Mesodermal cell (in vitro differentiated cells): ENCODE results near the gene BANF2.

Source experiments
- H3K27ac ChIP-seq: 2 replicates; pipeline ENCODE4 v1.7.0; 2013; ENCODE audit warnings: mild to moderate bottlenecking, low read depth, low read length, moderate library complexity; ENCODE audit not compliant: severe bottlenecking
- H3K36me3 ChIP-seq: 2 replicates; pipeline ENCODE4 v1.7.1; 2013; ENCODE audit warnings: mild to moderate bottlenecking, low read length, moderate library complexity; ENCODE audit not compliant: control insufficient read depth, insufficient read depth
- H3K4me1 ChIP-seq: one replicate; pipeline ENCODE4 v1.7.1; 2013; ENCODE audit warnings: mild to moderate bottlenecking, low read length; ENCODE audit not compliant: insufficient read depth, control insufficient read depth, poor library complexity, severe bottlenecking
- H3K4me3 ChIP-seq: 2 replicates; pipeline ENCODE4 v1.7.0; 2013; ENCODE audit warnings: low read length, control low read depth, mild to moderate bottlenecking; ENCODE audit not compliant: insufficient read depth, poor library complexity, severe bottlenecking; ENCODE audit errors: extremely low read depth
- H3K9me3 ChIP-seq: 2 replicates; pipeline ENCODE4 v1.7.1; 2013; ENCODE audit warnings: mild to moderate bottlenecking, low read length, moderate library complexity; ENCODE audit not compliant: control insufficient read depth
- WGBS, 2 experiments: methylation state at CpG; one replicate each; pipeline ENCODE4 v1.1.5; 2013; ENCODE audit warnings: missing lambda C conversion rate in 2 of 2; ENCODE audit not compliant: insufficient coverage in 2 of 2; 5-methylcytosine and 5-hydroxymethylcytosine counted together

Gene BANF2

DNA sequence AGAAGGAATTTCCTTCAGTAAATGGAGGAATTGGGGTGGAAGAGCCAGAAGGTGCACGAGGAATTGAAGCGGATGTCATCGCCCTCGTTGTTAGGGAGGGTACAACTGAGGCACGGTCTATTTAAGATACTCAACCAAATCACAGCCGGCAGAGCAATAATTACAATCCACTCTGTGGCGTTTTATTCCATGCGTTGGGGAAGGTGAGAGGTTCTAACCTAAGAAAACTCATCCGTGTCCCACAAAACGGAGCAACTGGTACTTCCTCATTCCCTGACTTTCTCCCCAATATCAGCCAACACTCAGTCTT, 16.9 kb upstream of the BANF2 start:
- Histone ChIP-seq H3K27ac (peak overlapping the region; percentile 68), H3K4me3 (peak overlapping the region; percentile 61), H3K36me3 (peaks cover 25% of the 10 kb centered on the region), H3K4me1 (peaks cover 17% of the 10 kb centered on the region), H3K9me3 (no peaks in the 10 kb centered on the region)
- 56% methylated on average over 6 of the region's 10 CpGs; no CpG with 5 or more reads in 1 of the 2 experiments for WGBS, 2 experiments

DNA sequence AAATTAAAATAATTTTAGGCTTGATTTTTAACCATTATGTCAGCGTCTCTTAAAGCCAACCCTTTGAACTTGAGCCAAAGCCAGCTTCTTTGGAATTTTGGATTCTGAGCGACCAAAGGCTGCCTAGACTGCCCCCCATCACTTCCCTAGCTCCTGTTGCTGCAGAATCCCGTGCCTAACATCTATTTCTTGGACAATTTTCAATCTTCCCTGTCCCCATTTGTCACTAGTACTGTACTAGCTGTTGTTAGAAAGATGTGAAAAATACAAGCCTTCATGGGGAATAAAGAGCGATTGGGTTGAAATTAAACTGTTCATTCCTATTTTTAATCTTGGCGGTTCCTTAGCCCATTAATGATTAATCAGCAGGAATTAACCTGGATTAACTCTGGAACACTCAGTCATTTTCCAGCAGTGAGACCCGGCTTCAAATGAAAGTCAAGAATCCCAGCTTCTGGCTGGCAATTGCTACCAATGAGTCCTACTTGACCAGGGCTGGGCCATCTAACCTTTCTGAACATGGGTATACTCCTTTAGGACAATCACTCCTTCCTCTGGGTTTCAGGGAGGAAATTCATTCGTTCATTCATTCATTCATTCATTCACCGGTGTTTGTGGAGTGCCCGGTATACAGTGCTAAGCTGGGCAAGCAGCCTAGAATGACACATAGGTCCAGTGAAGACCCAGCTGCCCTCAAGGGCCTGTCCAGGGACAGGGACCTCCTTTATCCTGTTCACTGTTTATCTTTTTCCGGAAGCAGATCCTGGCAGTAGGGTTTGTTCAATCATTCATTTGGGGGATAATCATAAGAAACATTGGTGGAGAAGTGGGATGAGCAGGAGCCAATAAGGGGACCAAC, 16.3 kb upstream of the BANF2 start:
- H3K4me1 ChIP-seq: peaks cover 12% of the 10 kb centered on the region
- peaks cover 19% of the 10 kb centered on the region for H3K36me3 ChIP-seq
- no peak overlapping the region for H3K27ac ChIP-seq
- no peak overlapping the region for H3K4me3 ChIP-seq
- 86 to 97% methylated on average over 7 to 8 of the region's 10 CpGs for WGBS, 2 experiments
- H3K9me3 ChIP-seq: no peaks in the 10 kb centered on the region

DNA sequence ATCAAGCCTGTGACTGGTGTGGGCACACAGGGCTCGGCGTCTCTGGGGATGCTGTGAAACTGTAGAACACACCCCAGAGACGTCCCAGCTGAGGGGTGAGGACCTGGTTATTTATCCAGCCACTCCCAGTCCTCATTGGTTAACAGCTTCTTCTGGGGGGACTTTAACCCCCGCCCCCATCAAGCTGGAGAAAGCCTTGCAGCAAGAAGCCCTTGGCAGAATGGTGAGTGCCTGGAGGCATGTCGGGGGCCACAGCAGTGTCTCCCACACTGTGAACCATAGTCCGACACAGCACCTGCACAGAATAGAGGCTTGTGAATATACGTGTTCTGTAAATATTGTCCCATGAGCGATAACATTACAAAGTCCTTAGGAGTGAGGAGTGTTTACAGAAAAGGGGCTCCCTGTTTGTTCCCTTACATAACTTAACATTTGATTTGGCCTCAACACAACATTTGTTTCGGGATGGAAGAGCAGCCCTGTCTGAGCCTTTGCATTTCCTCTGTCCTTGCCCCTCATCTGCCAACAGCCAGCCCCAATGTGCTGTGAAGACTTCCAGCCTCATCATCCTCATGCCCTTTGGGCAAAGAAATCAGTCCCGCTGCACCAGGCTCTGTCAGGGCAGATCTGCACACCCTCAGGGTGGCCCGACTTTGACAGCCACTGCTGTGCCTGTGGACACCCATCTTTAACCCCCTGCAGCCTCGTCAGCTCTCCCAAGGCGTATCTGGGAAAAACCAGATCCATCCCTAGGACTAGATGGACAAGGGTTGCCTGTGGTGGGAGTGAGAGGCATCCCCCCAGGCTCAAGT, 15.5 kb upstream of the BANF2 start:
- H3K4me3 ChIP-seq: no peak overlapping the region
- 89 to 92% methylated on average over 6 to 12 of the region's 13 CpGs for WGBS, 2 experiments
- H3K36me3 ChIP-seq: peaks cover 10% of the 10 kb centered on the region
- H3K4me1 ChIP-seq: peaks cover 12% of the 10 kb centered on the region
- no peak overlapping the region for H3K27ac ChIP-seq
- no peaks in the 10 kb centered on the region for H3K9me3 ChIP-seq

DNA sequence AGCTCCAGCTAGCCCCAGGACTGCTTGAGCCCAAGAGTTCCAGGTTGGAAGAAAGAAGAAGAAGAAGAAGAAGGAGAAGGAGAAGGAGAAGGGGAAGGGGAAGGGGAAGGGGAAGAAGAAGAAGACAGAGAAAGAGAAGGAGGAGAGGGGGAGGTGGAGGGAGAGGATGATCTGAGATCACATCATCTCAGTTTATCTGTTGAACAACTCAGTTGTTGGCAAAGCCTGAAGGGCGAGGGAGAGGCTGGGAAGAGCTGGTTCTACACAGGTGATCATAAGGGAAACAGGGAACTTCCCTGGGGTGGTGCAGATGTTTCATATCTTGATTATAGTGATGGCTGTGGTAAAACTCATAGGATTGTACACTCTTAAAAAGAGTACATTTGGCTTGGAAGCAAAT, 14.6 kb upstream of the BANF2 start:
- 63% methylated on average over 1 of the region's 1 CpG; no CpG with 5 or more reads in 1 of the 2 experiments for WGBS, 2 experiments
- Histone ChIP-seq H3K4me1 (peaks cover 5% of the 10 kb centered on the region), H3K36me3 (peaks cover 2% of the 10 kb centered on the region), H3K27ac (no peak overlapping the region), H3K9me3 (no peaks in the 10 kb centered on the region), H3K4me3 (no peak overlapping the region)

DNA sequence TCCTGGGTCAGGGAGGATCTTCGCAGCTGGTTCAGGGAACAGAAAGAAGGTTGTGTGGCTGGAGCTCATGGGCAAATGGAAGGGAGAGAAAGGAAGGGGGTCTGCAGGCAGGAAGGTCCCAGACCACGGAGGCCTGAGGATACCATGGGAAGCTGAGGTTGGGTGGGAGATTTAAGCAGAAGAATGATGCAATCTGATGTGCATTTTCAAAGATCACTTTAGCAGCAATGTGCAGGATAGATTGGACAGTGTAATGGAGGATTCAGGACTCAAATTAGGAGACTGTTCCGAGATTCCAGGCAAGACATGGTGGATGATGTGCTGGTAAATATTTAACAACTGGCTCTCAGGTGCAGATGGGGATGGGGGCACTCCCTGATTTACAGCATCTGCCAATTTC, 12.0 kb upstream of the BANF2 start:
- Histone ChIP-seq H3K27ac (no peak overlapping the region), H3K36me3 (no peaks in the 10 kb centered on the region), H3K4me1 (peaks cover 3% of the 10 kb centered on the region), H3K4me3 (no peak overlapping the region), H3K9me3 (no peaks in the 10 kb centered on the region)
- 86 to 91% methylated on average over 2 to 3 of the region's 3 CpGs for WGBS, 2 experiments

DNA sequence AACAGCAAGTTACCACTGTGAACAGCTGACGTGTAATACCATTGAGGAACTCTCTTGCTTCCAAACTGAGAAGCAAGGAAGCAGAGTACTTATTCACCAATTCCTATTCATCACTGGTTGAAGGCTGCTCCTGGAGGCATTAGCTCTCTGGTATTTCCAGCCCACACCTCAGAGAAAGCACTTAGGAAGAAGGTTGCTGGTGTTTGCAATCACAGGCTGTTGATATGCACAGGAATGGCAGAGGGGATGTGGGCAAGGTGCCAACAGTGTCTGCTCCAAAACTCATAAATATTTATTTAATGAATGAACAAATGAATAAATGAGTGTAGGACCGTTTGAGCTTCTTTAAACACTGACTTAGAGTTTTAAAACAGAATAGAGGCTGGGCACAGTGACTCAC, 10.8 kb upstream of the BANF2 start:
- Histone ChIP-seq H3K4me1 (peaks cover 3% of the 10 kb centered on the region), H3K36me3 (no peaks in the 10 kb centered on the region), H3K4me3 (no peak overlapping the region), H3K27ac (no peak overlapping the region), H3K9me3 (no peaks in the 10 kb centered on the region)
- 58% methylated on average over 2 of the region's 2 CpGs; no CpG with 5 or more reads in 1 of the 2 experiments for WGBS, 2 experiments

DNA sequence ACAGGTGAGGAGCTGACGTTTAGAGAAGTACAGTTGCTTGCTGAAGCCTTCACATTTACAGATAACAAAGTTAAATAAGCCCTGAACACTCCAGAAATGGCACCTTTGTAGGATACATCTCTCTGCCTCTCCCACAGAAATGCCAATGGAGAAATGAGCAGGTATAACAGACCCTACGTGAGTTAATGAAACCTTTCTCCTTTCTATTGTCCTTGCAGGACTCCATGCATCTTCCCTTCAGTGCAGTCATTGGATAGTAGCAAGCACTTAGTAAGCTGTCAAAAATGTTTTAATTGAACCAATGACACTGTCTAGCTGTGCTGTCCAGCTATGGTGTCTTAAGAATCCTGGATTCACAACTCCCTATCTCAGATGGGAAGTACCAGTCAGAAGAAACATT, 9.6 kb upstream of the BANF2 start:
- Histone ChIP-seq H3K4me3 (no peak overlapping the region), H3K27ac (no peak overlapping the region), H3K36me3 (no peaks in the 10 kb centered on the region), H3K9me3 (no peaks in the 10 kb centered on the region), H3K4me1 (peaks cover 3% of the 10 kb centered on the region)
- 100% methylated on average over 1 of the region's 2 CpGs; no CpG with 5 or more reads in 1 of the 2 experiments for WGBS, 2 experiments

DNA sequence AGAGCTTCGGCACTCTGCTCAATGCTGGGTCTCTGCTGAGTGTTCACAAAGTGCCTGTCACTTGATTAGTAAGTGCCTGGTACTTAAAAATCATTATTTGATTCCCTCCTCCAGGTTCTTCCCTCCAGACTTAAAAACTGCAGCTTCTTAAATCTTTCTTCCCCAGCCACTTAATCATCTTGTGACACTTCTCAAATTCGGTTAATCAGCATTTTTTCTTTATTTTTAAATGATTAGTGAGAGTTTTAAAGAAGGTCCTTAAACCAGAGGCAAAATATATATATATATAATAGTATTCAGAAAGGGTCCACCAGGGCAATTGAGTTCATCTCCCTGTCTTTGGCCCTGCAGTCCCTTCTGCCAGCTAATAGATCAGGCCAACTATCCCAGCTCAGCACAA, 8.0 kb upstream of the BANF2 start:
- H3K27ac ChIP-seq: no peak overlapping the region
- no peaks in the 10 kb centered on the region for H3K36me3 ChIP-seq
- H3K9me3 ChIP-seq: no peaks in the 10 kb centered on the region
- no peak overlapping the region for H3K4me3 ChIP-seq
- peaks cover 3% of the 10 kb centered on the region for H3K4me1 ChIP-seq
- 80 to 89% methylated on average over 1 of the region's 2 CpGs for WGBS, 2 experiments

DNA sequence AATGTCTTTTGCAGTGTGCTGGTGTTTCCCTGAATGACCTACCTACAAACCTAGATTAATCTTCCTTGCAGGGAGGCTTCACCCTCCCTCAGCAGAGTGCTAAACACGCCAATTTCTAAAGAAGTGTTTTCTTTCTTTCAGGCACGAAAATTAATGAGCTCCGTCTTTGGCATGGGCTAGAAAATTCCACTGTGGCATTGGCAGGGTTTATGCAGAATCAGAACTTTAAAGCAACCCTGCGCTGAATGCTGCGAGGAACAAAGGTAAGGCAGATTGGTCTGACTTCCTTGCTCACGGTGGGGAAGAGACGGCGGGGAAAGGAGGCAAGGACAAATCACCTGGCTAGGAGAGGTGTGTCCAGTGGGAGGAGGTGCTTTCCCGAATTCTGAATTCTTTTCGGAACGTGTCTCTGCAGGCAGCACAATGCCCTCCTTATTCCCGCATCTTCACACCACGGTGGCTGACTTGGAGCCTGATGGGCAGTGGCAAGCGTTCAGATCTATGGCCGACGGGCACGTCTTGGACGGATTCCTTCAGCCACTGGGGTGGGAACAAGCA, 6.2 kb upstream of the BANF2 start:
- H3K27ac ChIP-seq: no peak overlapping the region
- 77 to 81% methylated on average over 18 of the region's 18 CpGs for WGBS, 2 experiments
- peaks cover 3% of the 10 kb centered on the region for H3K4me1 ChIP-seq
- H3K36me3 ChIP-seq: no peaks in the 10 kb centered on the region
- H3K4me3 ChIP-seq: no peak overlapping the region
- H3K9me3 ChIP-seq: no peaks in the 10 kb centered on the region

DNA sequence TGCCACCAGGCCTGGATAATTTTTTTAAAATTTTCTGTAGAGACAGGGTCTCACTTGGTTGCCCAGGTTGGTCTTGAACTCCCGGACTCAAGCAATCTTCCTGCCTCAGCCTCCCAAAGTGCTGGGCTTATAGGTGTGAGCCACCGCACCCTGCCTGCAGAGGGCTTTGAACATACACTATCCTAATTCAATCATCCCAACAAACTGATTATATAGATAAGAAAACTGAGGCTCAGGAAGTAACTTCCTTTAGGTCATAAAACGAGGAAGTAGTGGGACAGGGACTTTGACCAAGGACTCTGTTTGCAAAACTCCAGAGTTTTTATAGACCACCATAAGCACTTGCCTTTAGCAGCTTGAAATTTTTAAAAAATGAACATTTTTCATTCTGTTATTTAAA, 5.0 kb upstream of the BANF2 start:
- Histone ChIP-seq H3K36me3 (no peaks in the 10 kb centered on the region), H3K27ac (no peak overlapping the region), H3K4me1 (no peaks in the 10 kb centered on the region), H3K9me3 (no peaks in the 10 kb centered on the region), H3K4me3 (no peak overlapping the region)
- WGBS, 2 experiments: 94 to 100% methylated on average over 1 to 2 of the region's 3 CpGs
